SK-N-SH treated with all-trans-retinoic acid at 6 μM for 48 hours (cell line): ENCODE data around the gene COL4A2.
A peak's percentile ranks its signal among the peaks of the same experiment; 100 is the strongest.

Experiments
- ATAC-seq: fragments of 200-7000 bp; cut with Tn5 transposase; 3 replicates; pipeline ENCODE4 v1.9.1; 2020; ENCODE audit warnings: mild to moderate bottlenecking, moderate library complexity
- CREB5 ChIP-seq: fragments of 250-450 bp; sonication (Bioruptor Pico); IDR thresholded peaks from 2 replicates; pipeline ENCODE4 v1.5.1; 2020; ENCODE audit warnings: low read depth, mild to moderate bottlenecking, moderate library complexity
- CSDC2 ChIP-seq: fragments of 250-450 bp; sonication (Bioruptor Pico); IDR thresholded peaks from 2 replicates; pipeline ENCODE4 v1.5.0; 2020; ENCODE audit warnings: mild to moderate bottlenecking, moderate library complexity
- GLIS3 ChIP-seq: fragments of 250-450 bp; sonication (Bioruptor Pico); IDR thresholded peaks from 2 replicates; pipeline ENCODE4 v1.5.0; 2020; ENCODE audit warnings: mild to moderate bottlenecking, moderate library complexity
- ISL1 ChIP-seq: fragments of 250-450 bp; sonication (Bioruptor Pico); IDR thresholded peaks from 2 replicates; pipeline ENCODE4 v2.1.2; 2022; ENCODE audit warnings: mild to moderate bottlenecking, moderate library complexity
- OSR1 ChIP-seq: fragments of 250-450 bp; sonication (Bioruptor Pico); IDR thresholded peaks from 2 replicates; pipeline ENCODE4 v1.8.0; 2022; ENCODE audit warnings: moderate library complexity, mild to moderate bottlenecking, inconsistent platforms
- PATZ1 ChIP-seq: fragments of 250-450 bp; sonication (Bioruptor Pico); IDR thresholded peaks from 2 replicates; pipeline ENCODE4 v1.8.0; 2020; ENCODE audit warnings: mild to moderate bottlenecking, moderate library complexity, borderline replicate concordance
- RARB ChIP-seq: fragments of 250-450 bp; sonication (Bioruptor Pico); IDR thresholded peaks from 2 replicates; pipeline ENCODE4 v1.8.0; 2021; ENCODE audit warnings: mild to moderate bottlenecking, moderate library complexity
- SNAI2 ChIP-seq: fragments of 250-450 bp; sonication (Bioruptor Pico); IDR thresholded peaks from 2 replicates; pipeline ENCODE4 v1.5.0; 2020; ENCODE audit warnings: mild to moderate bottlenecking, moderate library complexity
- TOX ChIP-seq: fragments of 250-450 bp; sonication (Bioruptor Pico); IDR thresholded peaks from 2 replicates; pipeline ENCODE4 v1.8.0; 2021; ENCODE audit warnings: mild to moderate bottlenecking, moderate library complexity, borderline replicate concordance
- TSHZ2 ChIP-seq: fragments of 250-450 bp; sonication (Bioruptor Pico); IDR thresholded peaks from 2 replicates; pipeline ENCODE4 v1.5.0; 2020; ENCODE audit warnings: mild to moderate bottlenecking, moderate library complexity
- ZC3H10 ChIP-seq: fragments of 250-450 bp; sonication (Bioruptor Pico); IDR thresholded peaks from 2 replicates; pipeline ENCODE4 v1.5.1; 2021; ENCODE audit warnings: mild to moderate bottlenecking, moderate library complexity
- ZFP3 ChIP-seq: fragments of 250-450 bp; sonication (Bioruptor Pico); IDR thresholded peaks from 2 replicates; pipeline ENCODE4 v1.5.0; 2020; ENCODE audit warnings: mild to moderate bottlenecking, moderate library complexity
- ZFP30 ChIP-seq: fragments of 450-650 bp; formaldehyde crosslinking; IDR thresholded peaks from 2 replicates; pipeline ENCODE4 v1.5.0; 2022; ENCODE audit warnings: mild to moderate bottlenecking, moderate library complexity
- ZNF8 ChIP-seq: fragments of 450-650 bp; formaldehyde crosslinking; IDR thresholded peaks from 2 replicates; pipeline ENCODE4 v1.5.0; 2020; ENCODE audit warnings: mild to moderate bottlenecking, moderate library complexity

Gene COL4A2

GRCh38 chr13:110265682-110266430 lies 41.2 kb upstream of the COL4A2 start:
- no peak for TF ChIP-seq ISL1 (CRISPR knock-in tag)
- TF ChIP-seq ZFP30 (CRISPR knock-in tag), result no peak
- peak; percentile 24; the same call in 2 of the 3 replicates for ATAC-seq

- no peak for TF ChIP-seq ISL1 (CRISPR knock-in tag)
- no peak for TF ChIP-seq OSR1 (CRISPR knock-in tag)
- peak; percentile 13; the same call in 2 of the 3 replicates for ATAC-seq
These were observed 40.7 kb upstream of the COL4A2 start for GRCh38 chr13:110266431-110266809.

- ATAC-seq, result no peak
- TF ChIP-seq CSDC2 (CRISPR knock-in tag) (0 out of 2 replicates have a peak, but pooled peaks have one; percentile 35), TOX (CRISPR knock-in tag) (no peak), TSHZ2 (CRISPR knock-in tag) (0 out of 2 replicates have a peak, but pooled peaks have one; percentile 21)
- TF ChIP-seq, all 23 proteins: peak for 2
These were observed 40.1 kb upstream of the COL4A2 start for GRCh38 chr13:110266983-110267382.

GRCh38 chr13:110268061-110268460 lies 39.0 kb upstream of the COL4A2 start:
- no peak for TF ChIP-seq ZFP3 (CRISPR knock-in tag)
- TF ChIP-seq CREB5 (CRISPR knock-in tag), result no peak
- TF ChIP-seq CSDC2 (CRISPR knock-in tag), result no peak
- TF ChIP-seq RARB (CRISPR knock-in tag), result no peak

GRCh38 chr13:110268576-110269185 lies 38.4 kb upstream of the COL4A2 start:
- TF ChIP-seq SNAI2 (CRISPR knock-in tag) (no peak), ZC3H10 (no peak), TSHZ2 (CRISPR knock-in tag) (no peak), GLIS3 (CRISPR knock-in tag) (no peak), ZNF8 (CRISPR knock-in tag) (no peak), ISL1 (CRISPR knock-in tag) (no peak), RARB (CRISPR knock-in tag) (no peak), PATZ1 (CRISPR knock-in tag) (no peak), CSDC2 (CRISPR knock-in tag) (no peak), TOX (CRISPR knock-in tag) (no peak)
- no peak for ATAC-seq

More at GRCh38 chr13:110268061-110268460, 39.0 kb upstream of the COL4A2 start:
- no peak for ATAC-seq
